GM21447 (cell line): ENCODE measurements around the gene SNF8.
A peak's percentile ranks its signal among the peaks of the same experiment; 100 is the strongest.

Experiments used
- ATAC-seq: cut with Tn5 transposase; IDR thresholded peaks from one replicate; pipeline ENCODE4 v1.9.1; 2021; ENCODE audit not compliant: unreplicated experiment

SNF8 gene

DNA sequence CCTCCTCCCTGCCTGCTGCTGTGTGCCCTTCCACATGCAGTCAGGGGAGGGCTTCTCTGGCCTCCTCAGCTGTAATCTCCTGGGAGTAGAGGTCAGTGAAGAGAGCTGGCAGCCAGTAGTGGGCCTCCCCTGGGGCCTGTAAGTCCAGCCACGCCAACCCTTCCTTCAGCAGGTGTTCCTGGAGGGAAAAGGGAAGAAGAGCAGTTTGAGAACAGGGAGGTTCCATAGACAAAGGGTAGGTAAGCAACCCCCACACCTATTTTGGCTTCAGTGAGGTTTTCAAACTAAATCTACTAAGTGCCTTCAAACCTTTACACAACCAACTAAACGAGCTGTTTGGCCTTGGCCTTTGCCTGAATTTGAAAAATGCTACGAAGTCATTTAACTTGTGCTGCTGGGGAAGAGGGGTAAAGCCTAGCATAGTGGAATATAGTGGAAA is 14.2 kb downstream of the SNF8 start:
- ATAC-seq = no peak

DNA sequence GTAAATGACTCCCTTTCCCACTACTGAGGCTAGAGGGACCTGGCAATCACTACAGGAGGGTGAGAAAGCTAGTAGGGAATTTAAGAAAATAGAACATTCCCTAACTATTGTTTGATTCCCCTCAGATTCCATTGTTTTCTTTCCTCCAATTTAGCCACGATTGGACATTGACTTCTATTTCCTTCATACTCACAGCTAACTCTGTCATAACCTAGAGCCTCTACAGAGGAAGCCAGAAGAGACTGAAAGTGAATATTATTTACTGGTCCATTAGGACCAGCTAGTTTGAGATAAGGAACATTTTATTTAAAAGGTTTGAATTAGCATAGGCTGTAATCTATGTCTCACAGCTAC is 14.9 kb downstream of the SNF8 start:
- ATAC-seq = no peak

DNA sequence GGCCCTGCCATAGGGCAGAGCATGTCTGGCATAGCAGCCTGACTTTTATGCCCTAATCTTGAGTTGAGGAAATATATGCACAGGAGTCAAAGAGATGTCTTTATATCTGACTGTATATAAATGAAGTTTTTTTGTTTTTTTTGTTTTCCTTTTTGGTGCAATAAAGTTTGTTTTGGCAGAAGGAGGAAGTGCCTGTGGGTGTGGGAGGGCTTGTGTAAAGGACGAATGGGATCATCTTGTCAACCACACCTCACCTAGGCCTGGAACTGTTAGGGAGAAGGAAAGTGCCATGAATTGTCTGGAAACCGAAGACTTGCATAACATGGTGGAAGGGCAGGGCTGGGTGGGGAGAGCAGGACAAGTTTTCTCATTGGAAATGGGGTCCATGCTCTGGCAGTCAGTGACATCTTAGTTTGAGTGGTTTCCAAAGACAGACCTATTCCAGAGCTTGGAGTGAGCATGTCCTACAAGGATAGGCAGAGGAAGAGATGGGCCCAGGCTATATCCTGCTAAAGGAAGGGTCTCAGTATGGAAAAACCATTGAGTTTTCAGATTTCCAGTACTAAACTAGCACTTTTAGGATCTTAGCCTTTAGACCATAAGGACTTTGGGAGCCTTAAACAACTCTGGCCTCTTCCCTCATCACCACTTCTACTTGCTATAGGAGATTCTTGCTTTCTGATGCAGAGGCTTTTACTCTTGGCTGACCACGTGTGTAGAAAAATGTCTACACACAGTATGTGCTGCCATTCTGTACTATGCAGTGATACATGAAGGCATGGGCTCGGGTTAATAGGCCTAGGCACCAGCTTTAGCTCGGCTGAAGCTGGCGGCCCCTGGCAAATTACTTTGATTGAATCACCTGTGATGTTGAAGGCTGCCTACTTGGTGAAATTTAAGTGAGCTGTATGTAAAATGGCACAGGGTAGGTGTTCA is 15.5 kb downstream of the SNF8 start:
- ATAC-seq = no peak

DNA sequence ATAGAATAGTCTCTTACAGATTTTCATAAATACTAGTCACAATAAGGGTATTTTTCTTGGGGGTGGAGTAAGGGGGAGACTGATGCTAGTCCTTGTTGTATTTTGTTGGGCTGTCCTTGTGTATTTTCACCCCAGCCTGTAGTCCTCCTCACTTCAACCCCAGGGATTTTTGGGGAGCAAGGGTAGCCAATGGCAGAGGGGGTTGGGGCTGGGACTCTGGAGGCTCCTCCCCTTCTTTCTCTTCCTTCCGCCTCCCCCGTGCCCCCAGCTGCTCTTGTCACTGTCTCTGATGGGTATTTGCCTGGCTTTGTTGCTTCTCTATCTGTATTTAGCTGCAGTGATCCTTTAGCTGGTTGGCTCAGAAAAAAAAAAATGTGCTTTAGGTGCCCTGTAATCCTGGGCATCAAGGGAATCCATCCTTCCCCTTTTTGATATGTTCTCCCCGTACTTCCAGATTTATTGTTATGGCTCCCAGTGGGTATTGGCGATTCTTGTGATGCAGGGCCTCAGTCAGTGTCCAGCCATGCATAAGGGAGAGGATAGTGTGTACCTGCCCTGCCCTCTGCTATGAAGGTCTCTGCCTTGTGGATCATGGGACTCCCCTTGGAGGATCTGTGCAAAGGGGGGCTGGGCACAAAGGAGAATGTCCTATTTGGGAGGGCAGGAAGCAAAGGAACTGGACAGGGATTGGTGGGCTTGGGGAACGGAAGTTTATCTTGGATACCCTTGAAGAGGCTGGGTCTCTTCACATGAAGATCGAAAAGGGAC is 16.5 kb downstream of the SNF8 start:
- ATAC-seq = no peak

DNA sequence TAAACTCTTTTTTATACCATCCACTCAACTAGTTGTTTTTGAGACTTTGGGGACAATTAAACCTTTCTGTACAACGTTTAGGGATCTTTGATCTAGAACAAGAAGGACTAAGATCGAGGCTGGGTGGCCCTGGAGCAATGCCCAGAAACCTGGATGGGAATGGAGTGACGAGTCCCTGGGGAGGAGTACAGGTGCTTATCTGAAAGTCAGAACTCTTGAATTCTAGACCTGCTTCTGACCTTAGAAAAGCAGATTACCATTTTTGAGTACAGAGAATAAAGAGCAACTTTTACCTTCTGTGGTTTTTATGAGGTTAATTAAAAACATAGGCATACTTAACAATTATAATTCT is 18.7 kb downstream of the SNF8 start:
- no peak for ATAC-seq

DNA sequence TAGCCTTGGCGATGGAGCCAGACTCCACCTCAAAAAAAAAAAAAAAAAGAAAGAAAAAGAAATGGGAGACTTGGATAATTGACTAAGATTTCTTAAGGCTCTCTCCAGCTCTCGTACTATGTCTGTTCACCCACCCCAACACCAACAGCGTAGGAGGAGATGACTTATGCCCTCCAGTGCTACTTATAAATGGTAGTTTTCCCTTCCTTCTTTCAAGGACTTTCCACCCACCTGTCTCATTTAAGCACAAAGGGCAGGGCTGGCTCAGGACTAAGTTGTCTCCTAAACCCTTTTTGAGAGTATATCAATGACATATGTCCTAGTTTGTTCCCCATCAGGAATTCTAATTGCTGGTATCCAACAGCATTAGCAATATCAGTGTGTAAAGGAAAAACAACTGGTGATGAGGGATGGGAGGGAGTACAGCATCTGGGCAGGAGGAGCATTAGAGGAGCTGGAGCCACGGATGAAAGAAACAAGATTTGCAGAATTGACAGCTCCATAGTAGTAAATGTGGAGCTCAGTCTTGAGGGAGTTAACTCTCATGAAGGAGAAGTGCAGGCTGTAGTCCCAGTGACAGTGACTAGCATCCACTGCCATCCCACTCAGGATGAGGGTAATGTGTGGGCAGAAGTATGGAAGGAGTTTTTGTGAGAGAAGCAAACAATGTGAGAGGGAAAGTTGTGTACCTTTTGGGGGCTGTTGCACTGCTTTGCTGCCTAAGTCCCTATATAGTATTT is 19.2 kb downstream of the SNF8 start:
- no peak for ATAC-seq

DNA sequence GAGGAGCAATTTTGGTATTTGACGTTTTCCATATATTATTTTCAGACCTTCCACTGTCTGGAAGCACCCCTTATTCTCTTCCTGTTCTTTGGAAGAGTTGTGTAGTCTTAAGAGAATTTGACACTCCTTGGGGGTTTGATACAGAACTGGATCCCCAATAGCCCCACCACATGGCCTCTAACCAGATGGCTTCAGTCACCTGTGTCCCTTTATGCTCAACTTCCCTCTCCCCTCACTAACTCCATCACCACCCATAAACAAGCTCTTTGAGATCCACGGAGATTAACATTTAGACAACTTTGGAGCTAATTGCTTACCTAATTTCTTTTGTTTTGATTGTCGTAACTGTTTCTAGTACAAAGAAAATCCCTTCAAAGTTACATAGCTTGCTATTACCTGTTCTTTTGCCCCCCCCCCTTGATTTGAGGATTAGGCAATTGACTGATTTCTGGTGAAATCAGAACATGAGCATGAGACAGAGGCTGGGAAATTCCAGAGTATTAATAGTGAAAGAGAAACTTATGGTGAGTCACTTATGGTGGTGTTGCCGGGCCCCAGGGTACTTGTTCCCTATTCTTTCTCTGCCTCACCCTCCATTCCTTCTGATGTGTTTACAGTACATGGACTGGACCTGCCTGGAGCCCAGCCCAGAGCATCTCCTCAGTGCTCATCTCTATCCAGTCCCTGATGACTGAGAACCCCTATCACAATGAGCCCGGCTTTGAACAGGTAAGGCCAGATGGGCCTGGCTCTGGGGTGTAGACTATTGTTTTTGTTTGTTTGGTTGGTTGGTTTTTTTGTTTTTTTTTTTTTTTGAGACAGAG is 29.0 kb downstream of the SNF8 start:
- ATAC-seq = peak; percentile 72

DNA sequence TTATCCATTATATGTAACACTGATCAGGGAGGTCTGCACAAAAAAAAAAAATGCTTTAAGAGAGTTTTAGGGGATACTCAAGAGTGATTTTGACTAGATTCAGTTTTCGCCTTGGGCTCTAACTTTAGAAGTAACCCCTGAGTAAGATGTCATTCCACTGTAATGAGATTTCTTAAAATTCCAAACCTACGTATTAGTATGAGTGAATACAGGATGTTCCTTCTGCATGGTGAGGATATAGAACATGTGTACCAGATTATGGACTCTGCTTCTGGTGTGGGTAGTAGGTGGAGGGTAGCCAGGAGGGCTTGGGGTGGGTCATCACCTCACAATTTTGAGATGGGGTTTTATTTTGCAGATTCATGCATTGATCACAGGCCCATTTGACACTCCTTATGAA is 32.2 kb downstream of the SNF8 start:
- no peak for ATAC-seq

DNA sequence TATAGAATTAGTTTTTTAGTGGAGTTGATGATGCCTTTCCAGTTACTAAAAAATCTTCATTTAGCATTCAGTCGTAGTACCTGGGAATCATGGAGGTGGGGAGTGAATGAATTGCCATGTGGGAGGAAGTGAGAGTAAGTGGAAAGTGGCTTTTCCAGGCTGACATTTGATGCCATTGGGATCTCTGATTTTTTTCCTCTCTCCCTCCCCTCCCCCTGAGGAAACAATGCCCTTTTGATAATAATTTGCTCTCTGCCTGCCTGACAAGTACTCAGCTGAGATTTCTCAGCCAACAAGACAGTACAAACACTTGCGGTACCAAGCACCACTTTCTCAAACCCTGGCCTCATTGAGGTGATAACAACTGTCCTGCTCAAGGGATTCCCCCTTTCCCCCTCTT is 34.3 kb downstream of the SNF8 start:
- no peak for ATAC-seq

DNA sequence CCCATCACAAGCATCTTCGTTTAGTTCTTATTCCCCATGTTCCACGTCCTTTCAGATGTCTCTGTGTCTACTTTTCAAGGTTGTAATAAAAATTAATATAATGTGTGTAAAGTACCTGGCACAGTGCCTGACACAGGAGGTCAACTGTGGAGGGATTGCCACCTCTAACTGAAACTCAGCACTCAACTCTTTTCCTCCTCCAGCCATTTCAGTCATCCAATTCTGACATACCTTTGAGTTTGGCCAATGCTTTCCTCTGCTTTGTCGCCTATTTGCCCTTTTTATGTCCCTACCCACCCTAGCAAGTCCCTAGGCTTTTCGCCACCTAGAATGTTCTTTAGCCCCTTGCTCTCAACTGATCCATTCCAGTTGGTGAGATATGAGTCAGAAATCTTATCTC is 34.9 kb downstream of the SNF8 start:
- ATAC-seq = no peak

DNA sequence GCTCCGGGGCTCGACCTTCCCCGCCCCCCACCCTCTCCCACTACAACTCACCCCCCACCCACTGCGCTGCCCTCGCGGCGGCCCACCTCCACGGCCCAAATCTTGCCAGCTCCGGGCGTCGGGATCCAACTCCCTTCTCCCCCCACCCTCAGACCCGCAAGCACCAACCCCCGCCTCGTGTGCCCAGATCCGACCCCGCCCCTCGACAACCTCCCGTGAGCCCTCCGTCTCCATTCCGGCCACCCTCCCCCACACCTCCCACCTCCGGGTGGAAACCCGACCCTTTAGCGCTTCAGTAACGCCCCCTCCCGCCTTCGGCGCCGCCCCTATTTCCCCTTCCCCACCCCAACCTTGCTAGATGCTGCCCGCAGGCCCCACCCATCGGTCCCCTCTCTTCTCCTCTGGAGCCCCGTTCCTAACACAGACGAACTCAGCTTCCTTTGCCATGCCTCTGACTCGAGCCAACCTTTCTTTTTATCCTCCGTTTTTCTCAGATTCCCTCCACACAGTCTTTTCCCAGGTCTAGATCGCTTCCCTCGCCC is 35.7 kb downstream of the SNF8 start:
- ATAC-seq = peak; percentile 41

DNA sequence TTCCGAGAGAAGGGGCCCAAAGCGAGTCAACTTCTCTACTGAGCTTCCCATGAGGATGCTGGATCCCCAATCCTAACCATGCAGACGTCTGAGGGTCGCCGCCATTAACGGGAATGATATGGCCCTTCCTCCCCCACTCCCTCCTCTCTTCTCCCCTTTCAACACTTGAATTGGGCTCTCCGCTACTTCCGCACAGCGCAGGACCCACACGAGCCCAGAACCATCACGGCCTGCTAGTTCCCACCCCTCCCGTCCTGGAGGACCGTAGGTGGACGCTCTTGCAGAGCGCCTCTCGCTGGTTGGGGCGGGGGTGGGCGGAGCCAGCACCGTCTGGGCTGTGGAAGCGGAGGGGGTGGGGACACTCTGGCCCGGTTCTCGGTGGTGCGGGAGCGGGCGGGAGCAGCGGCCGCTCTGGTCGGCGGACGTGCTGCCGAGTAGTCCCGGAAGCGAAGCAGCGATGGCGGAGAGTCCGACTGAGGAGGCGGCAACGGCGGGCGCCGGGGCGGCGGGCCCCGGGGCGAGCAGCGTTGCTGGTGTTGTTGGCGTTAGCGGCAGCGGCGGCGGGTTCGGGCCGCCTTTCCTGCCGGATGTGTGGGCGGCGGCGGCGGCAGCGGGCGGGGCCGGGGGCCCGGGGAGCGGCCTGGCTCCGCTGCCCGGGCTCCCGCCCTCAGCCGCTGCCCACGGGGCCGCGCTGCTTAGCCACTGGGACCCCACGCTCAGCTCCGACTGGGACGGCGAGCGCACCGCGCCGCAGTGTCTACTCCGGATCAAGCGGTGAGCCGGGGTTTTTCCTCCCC is 36.4 kb downstream of the SNF8 start, which contains the start of gene UBE2Z:
Gene UBE2Z (plus strand): TSS at position 361 of the 797 bp plus-strand sequence. CDS start 97 bp downstream, at position 458.
- ATAC-seq = peak; percentile 78

DNA sequence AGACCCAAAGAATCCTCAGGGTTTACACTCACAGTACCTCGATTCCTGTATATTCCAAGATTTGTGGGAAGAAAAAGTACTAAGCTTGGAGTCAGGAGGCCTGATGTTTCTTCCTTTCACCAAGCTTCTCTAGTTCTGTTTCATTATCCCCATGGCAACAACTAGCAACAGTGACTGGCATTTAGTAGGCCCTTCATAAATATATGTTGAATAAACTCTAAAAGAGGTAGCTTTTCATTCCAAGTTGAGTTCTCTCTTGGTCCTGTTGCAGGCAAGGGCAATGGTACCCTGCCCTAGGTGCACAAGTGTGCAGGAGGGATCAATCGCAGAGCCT is 37.0 kb downstream of the SNF8 start:
- no peak for ATAC-seq

DNA sequence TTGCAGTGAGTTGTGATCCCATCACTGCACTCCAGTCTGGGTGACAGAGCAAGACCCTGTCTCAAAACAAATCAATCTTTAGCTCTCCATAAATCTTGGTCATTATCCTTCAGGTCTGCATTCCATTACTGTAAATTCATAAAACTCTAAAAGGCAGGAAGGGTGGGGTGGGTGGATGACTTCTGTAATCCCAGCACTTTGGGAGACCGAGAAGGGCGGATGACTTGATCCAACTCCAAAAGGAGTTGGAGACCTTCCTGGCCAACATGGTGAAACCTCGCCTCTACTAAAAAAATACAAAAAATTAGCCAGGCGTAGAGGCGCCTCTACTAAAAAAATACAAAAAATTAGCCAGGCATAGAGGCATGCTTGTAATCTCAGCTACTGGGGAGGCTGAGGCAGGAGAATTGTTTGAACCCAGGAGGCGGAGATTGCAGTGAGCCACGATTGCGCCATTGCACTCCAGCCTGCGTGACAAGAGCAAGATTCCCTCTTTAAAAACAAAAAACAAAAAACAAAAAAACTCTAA is 38.6 kb downstream of the SNF8 start:
- ATAC-seq = no peak

DNA sequence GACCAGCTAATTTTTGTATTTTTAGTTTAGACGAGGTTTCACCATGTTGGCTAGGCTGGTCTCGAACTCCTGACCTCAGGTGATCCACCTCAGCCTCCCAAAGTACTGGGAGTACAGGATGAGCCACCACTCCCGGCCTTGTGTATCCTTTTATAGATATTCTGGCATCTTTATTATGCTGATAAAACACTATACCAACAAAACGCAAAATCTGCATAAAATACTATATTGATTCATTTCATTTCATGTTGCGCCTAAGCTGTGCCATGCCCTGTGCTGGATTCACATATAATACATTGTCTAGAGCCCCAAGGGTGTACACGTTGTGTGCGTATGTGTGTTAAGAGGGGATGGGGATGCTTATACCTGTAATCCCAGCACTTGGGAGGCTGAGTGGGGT is 40.2 kb downstream of the SNF8 start:
- ATAC-seq = no peak

DNA sequence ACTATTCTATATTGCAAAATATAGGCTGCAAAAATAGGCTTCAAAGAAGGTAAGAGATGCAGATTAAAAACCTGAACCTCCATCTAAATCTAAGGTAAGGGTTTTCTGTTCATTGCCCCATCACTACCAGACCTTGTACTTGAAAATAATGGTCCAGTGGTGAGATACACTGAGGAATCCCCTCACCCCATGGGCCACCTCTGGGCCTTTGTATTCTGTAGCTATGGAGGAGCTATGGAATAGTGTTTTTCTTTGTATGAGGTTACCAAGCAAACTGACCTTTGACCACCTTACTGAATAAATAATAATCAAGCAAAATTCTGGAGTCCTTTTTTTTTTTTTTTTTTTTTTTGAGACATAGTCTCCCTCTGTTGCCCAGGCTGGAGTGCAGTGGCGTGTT is 41.2 kb downstream of the SNF8 start:
- no peak for ATAC-seq

DNA sequence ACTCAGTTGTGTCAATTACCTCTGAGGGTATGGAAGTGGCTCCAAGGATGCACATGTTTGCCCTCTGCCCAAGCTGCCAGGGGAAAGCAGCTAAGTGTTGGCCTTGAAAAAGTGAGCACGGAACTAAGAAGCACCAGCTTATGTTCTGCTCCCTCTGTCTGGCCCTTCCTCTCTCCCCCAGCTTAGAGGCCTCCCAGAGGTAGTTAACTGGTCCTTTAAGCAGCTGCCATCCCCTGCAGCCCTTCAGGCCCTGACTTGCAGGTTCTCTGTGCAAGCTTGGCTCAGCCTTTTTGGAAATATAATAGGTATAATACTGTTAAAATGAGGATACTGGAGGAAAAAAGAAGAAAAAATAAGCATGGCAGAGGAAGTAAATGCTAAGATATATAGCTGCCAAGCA is 43.4 kb downstream of the SNF8 start:
- ATAC-seq = no peak

DNA sequence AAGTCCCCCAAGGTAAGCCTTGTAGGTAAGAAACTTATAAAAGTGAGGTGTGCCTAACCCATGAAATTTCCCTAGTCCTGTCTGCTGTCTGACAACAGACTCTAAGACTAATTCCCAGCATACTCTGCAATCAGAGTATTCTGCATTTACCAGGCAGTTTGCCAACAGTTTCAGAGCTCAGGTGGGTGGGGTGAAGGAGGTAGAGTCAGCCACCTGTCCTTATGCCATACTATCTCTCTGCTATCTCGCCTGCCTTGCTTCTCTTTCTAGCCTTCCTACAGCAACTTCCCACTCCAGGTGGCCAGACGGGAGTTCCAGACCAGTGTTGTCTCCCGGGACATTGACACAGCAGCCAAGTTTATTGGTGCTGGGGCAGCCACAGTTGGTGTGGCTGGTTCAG is 49.8 kb downstream of the SNF8 start:
- no peak for ATAC-seq
